PC-9 (cell line): ENCODE data around the gene SLC48A1. TPM values are rescaled to one million over a fixed set of nuclear protein-coding genes. Genes with fewer than 3 reads are reported as not detected.
A peak's percentile ranks its signal among the peaks of the same experiment; 100 is the strongest.

ENCODE experiments used
- BruUV-seq: library from RNA; stranded (reverse); fragments of 400-500 nt; replicated peaks from 2 replicates; lab custom pipeline; 2021; lab: Mats Ljungman, UMichigan
- CTCF ChIA-PET: fragments of 300-600 bp; sonication (Branson Sonifier 250); formaldehyde crosslinking; loops from one replicate; lab custom pipeline; 2022; ENCODE audit warnings: antibody characterized with exemption; lab: Charles Lee
- POLR2A ChIA-PET: fragments of 300-600 bp; sonication (Branson Sonifier 250); formaldehyde crosslinking; loops from one replicate; lab custom pipeline; 2022; ENCODE audit warnings: antibody characterized with exemption; ENCODE audit not compliant: unreplicated experiment; lab: Charles Lee
- DNase-seq, 2 experiments: peaks; one replicate each; pipeline versions ENCODE4 v3.0.0 to v3.0.0-alpha.2; 2015 to 2022; ENCODE audit warnings: mixed read lengths in 1 of 2
- H2AFZ ChIP-seq: fragments of 200-600 bp; sonication (generic); 2 replicates; pipeline ENCODE4 v1.8.1; 2017; ENCODE audit warnings: antibody characterized with exemption
- H3F3A ChIP-seq: fragments of 200-600 bp; sonication (generic); 2 replicates; pipeline ENCODE4 v1.8.1; 2017; ENCODE audit warnings: antibody characterized with exemption, mild to moderate bottlenecking, low read depth; ENCODE audit not compliant: insufficient read depth
- H3K27ac ChIP-seq: fragments of 200-600 bp; sonication (generic); 2 replicates; pipeline ENCODE4 v1.6.1; 2016; ENCODE audit warnings: mixed run types
- H3K27me3 ChIP-seq: fragments of 200-600 bp; sonication (generic); 2 replicates; pipeline ENCODE4 v1.6.1; 2016; ENCODE audit warnings: low read depth, mixed run types; ENCODE audit not compliant: insufficient read depth
- H3K36me3 ChIP-seq: fragments of 200-600 bp; sonication (generic); 2 replicates; pipeline ENCODE4 v1.6.1; 2016; ENCODE audit warnings: low read depth, mixed run types
- H3K4me1 ChIP-seq: fragments of 200-600 bp; sonication (generic); replicated peaks from 2 replicates; pipeline ENCODE4 v1.6.1; 2016; ENCODE audit warnings: mixed run types; ENCODE audit not compliant: insufficient read depth
- H3K4me2 ChIP-seq: fragments of 200-600 bp; sonication (generic); 2 replicates; pipeline ENCODE4 v1.6.1; 2017; ENCODE audit warnings: mixed run types
- H3K4me3 ChIP-seq: fragments of 200-600 bp; sonication (generic); 2 replicates; pipeline ENCODE4 v1.6.1; 2016; ENCODE audit warnings: mixed run types
- H3K79me2 ChIP-seq: fragments of 200-600 bp; sonication (generic); 2 replicates; pipeline ENCODE4 v1.6.1; 2017; ENCODE audit warnings: low read depth, mixed run types
- H3K9me2 ChIP-seq: fragments of 200-600 bp; sonication (generic); 2 replicates; pipeline ENCODE4 v1.8.1; 2017; ENCODE audit warnings: mild to moderate bottlenecking; ENCODE audit not compliant: insufficient read depth
- H3K9me3 ChIP-seq: fragments of 200-600 bp; sonication (generic); 2 replicates; pipeline ENCODE4 v1.8.1; 2016; ENCODE audit warnings: low read depth; ENCODE audit not compliant: insufficient read depth
- H4K20me1 ChIP-seq: fragments of 200-600 bp; sonication (generic); 2 replicates; pipeline ENCODE4 v1.8.1; 2017; ENCODE audit not compliant: insufficient read depth
- CTCF ChIP-seq: fragments of 200-600 bp; sonication (generic); conservative IDR thresholded peaks from 2 replicates; pipeline ENCODE4 v1.6.1; 2017; ENCODE audit warnings: mixed run types, antibody characterized with exemption, mild to moderate bottlenecking, moderate library complexity
- EZH2 ChIP-seq: fragments of 200-600 bp; sonication (generic); IDR thresholded peaks from 2 replicates; pipeline ENCODE4 v1.8.0; 2017; ENCODE audit warnings: antibody characterized with exemption, low read depth
- intact Hi-C: fragments of 100-400 bp; cut with micrococcal nuclease; formaldehyde crosslinking; loops from one replicate; pipeline ENCODE4 v1.10.0; 2022; ENCODE audit not compliant: unreplicated experiment
- total RNA-seq: library from RNA; stranded (reverse); gene quantifications from 2 replicates; pipeline ENCODE4 v1.2.3, GENCODE V29; 2021

The SLC48A1 gene
- total RNA-seq, 1 experiment from 2014 or later, result 108 TPM

DNA sequence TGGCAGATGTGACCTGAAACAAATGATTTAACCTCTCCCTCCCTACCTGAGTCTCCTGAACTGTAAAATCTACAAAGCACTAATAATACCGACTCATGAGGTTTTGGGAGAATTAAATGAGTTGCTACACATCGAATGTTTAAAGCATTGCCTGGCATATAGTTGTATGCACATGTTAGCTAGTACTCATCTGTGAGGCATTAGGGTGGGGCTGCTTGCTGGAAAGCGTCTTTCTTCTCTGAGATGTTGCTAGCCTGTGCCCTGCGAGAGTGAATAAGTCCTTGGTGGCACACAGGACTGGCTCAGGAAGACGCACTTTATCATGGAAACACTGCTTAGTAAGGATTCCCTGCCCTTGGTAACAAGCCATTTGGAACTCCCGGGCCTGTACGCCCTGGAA lies 20.5 kb upstream of the SLC48A1 start:
- no peaks in the 10 kb centered on the region for H3K36me3 ChIP-seq
- no TSS peak for BruUV-seq
- H3K4me1 ChIP-seq, result peaks cover 73% of the 10 kb centered on the region
- H3K9me2 ChIP-seq, result no peaks in the 10 kb centered on the region
- H3K4me2 ChIP-seq, result peak overlapping the region; percentile 97
- ChIA-PET POLR2A (no interaction called here), CTCF (no interaction called here)
- peak; percentile 54 to 86 for DNase-seq
- intact Hi-C loops, result loop anchor here (5.0 kb wide), 1 partner anchor 1370 kb away; no protein-coding TSS in a partner anchor
- H3K79me2 ChIP-seq, result peaks cover 12% of the 10 kb centered on the region; the same call in 1 of the 2 replicates
- H3F3A ChIP-seq, result peaks cover 50% of the 10 kb centered on the region
- H3K9me3 ChIP-seq, result no peaks in the 10 kb centered on the region
- H3K4me3 ChIP-seq, result 0 out of 2 replicates have a peak overlapping the region, but pooled peaks have one; percentile 7
- H3K27me3 ChIP-seq, result no peaks in the 10 kb centered on the region
- TF ChIP-seq CTCF, result no peak
- TF ChIP-seq EZH2, result no peak
- no peak overlapping the region for H2AFZ ChIP-seq
- no peaks in the 10 kb centered on the region for H4K20me1 ChIP-seq
- H3K27ac ChIP-seq, result peak overlapping the region; percentile 75

DNA sequence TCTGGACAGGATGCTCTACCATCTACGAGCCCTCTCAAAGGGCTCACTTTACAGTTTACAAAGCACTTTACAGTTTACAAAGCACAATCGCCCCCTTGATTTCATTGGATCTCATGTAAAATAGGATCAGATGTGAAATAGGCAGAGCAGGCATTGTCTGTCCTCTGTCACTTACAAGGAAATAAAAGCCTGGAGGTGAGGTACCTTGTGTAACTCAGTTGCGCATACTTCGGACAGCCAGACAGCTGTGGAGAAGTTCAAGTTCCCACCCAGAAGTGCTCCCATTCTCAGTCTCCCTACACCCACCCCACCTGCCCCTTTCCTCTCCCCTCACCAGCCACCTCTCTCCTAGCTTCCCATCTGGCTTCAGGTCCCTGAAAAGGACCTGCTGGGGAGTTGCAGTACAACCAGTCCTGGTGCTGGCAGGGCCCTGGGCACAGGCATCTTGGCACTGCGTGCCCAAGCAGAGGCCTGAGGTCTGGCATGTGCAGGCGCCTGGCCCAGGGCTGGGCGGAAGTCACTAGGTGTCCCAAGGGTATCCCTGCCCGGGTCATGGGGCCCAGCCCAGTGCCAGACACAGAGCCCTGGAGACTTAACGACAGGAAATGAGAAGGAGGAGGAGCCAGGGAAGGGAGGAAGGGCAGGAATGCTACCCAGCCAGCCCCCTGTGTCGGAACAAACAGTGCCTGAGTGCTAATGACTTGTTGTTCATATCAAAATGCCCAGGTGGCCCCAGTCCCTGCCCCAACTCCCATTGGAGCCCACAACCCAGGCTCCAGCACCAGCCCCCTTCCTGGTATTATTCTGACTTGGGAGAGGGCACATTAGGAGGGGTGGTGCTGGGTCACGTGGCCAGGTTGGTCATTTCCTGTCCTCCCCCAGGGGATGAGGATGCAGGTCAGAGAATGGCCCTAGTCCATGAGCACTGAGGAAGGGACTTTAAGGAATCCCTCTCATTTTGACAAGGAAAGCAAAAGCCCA lies 19.7 kb upstream of the SLC48A1 start:
- Histone ChIP-seq H3K27ac (peak overlapping the region; percentile 75), H3K27me3 (no peaks in the 10 kb centered on the region), H3K79me2 (peaks cover 14% of the 10 kb centered on the region; the same call in 1 of the 2 replicates), H3K9me3 (no peaks in the 10 kb centered on the region), H3K4me1 (peaks cover 81% of the 10 kb centered on the region), H3K4me3 (peak overlapping the region; percentile 29; the same call in 1 of the 2 replicates), H3F3A (peaks cover 47% of the 10 kb centered on the region), H3K36me3 (no peaks in the 10 kb centered on the region), H4K20me1 (no peaks in the 10 kb centered on the region), H2AFZ (no peak overlapping the region), H3K9me2 (no peaks in the 10 kb centered on the region), H3K4me2 (peak overlapping the region; percentile 97)
- TF ChIP-seq EZH2 (no peak), CTCF (no peak; the same call in 1 of the 2 replicates)
- CTCF ChIA-PET, result interaction anchor here (0.8 kb wide), 1 partner anchor 9 kb away, joined by 6 read pairs; no protein-coding TSS in a partner anchor
- DNase-seq, result peak; percentile 89 to 92
- POLR2A ChIA-PET, result no interaction called here
- intact Hi-C loops, result loop anchor here (1.0 to 5.0 kb wide), 3 partner anchors 15 to 1371 kb away; no protein-coding TSS in a partner anchor
- no TSS peak for BruUV-seq

DNA sequence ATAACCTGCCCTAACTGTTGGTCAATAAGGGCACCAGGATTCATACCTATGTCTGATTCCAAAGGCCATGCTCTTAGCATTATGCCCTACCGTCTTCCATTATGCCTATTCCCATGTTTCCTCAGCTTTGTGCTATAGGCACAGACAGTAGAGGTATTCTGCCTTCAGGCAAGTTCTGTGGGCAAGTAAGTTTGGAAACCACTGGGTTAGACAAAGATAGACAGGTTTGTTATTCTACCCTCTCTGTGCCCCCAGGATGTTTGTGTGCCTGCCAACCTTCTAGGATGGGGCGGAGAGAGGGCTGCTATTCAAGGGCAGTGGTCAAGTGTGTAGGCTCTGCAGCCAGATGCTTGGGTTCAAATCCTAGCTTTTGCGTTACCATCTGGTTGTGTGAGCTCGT lies 18.9 kb upstream of the SLC48A1 start:
- Histone ChIP-seq H3K36me3 (no peaks in the 10 kb centered on the region), H3K79me2 (peaks cover 16% of the 10 kb centered on the region; the same call in 1 of the 2 replicates), H3K4me2 (peak overlapping the region; percentile 97), H3K27ac (peak overlapping the region; percentile 75), H3K9me2 (no peaks in the 10 kb centered on the region), H3K4me1 (peaks cover 86% of the 10 kb centered on the region), H4K20me1 (no peaks in the 10 kb centered on the region), H3K9me3 (no peaks in the 10 kb centered on the region), H2AFZ (no peak overlapping the region), H3K27me3 (no peaks in the 10 kb centered on the region), H3K4me3 (peak overlapping the region; percentile 29; the same call in 1 of the 2 replicates), H3F3A (peaks cover 47% of the 10 kb centered on the region)
- intact Hi-C loops, result loop anchor here (2.0 to 5.0 kb wide), 2 partner anchors 71 to 1372 kb away; no protein-coding TSS in a partner anchor
- BruUV-seq, result TSS peak; percentile 57
- CTCF ChIA-PET, result interaction anchor here (1.3 kb wide), 1 partner anchor 11 kb away, joined by 3 read pairs; no protein-coding TSS in a partner anchor
- POLR2A ChIA-PET, result interaction anchor here (0.5 to 1.5 kb wide), 3 partner anchors 10 to 82 kb away, joined by 3 to 18 read pairs (median 8); no protein-coding TSS in a partner anchor
- TF ChIP-seq EZH2 (no peak), CTCF (no peak)
- DNase-seq, result peak; percentile 69 to 87
